Middle frontal gyrus (tissue), 1 donor: ENCODE results near the gene URI1.
"Not testable (repeated sequence)": the region's sequence is repeated elsewhere in the genome, so short reads cannot be mapped to it uniquely, and the experiment has no call there.

Experiments used
- DNase-seq: peaks from one replicate; pipeline ENCODE4 v3.0.0-alpha.2; 2015; ENCODE audit warnings: low spot score; ENCODE audit errors: extremely low spot score

The URI1 gene

GRCh38 chr19:30023330-30023729, 81.3 kb downstream of the URI1 start:
- DNase-seq, result no peak

DNA sequence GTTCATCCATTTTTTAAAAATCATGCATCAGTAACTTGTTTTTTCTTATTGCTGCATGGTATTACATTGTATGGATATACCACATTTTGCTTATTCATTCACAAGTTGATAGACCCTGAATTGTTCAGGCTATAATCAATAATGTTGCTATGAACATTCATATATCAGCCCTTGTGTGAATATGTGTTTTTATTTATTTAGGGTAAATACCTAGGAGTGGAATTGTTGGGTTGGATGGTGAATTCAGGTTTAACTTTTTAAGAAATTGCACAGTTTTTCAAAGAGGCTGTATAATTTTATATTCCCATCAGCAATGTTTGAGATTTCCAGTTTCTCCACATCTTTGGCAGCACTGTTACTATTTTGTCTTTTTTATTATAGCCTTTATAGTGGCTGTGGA, 82.1 kb downstream of the URI1 start:
- DNase-seq, result no peak

- no peak for DNase-seq
Observed at GRCh38 chr19:30026933-30027332, 84.9 kb downstream of the URI1 start.

- no peak for DNase-seq
Observed at GRCh38 chr19:30028118-30028991, 86.3 kb downstream of the URI1 start.

DNA sequence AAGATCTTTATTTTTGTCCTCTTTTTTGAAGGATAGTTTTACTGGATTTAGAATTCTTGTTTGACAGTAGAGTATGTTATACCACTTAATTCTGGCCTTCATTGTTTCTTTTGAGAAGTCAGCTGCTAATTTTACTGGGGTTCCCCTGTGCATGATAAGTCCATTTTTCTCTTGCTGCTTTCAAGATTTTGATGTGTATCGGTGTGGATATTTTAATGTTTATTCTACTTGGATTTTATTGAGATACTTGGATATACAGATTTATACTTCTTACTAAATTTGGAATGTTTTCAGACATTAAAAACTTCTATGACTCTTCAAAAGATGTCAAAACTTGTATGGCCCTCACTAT, 86.9 kb downstream of the URI1 start:
- no peak for DNase-seq

GRCh38 chr19:30029721-30030510, 87.9 kb downstream of the URI1 start:
- no peak for DNase-seq

DNA sequence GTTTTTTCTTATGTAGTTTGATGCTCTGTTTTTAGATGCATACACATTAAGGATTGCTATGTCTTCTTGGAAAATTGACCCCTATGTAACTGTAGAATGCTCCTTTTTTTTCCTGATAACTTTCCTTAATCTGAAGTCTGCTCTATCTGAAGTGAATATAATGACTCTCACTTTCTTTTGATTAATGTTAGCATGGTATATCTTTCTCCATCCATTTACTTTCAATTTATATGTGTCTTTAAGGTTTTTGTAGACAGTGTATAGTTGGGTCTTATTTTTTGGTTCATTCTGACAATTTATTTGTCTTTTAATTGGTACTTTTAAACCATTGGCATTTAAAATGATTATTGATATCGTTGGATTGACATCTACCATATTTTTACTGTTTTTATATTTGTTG, 92.3 kb downstream of the URI1 start:
- no peak for DNase-seq

- no peak for DNase-seq
Observed at GRCh38 chr19:30036154-30037129, 94.4 kb downstream of the URI1 start.

GRCh38 chr19:30037835-30038234, 95.8 kb downstream of the URI1 start:
- DNase-seq, result no peak

GRCh38 chr19:30041931-30042330, 99.9 kb downstream of the URI1 start:
- not testable (repeated sequence) for DNase-seq

DNA sequence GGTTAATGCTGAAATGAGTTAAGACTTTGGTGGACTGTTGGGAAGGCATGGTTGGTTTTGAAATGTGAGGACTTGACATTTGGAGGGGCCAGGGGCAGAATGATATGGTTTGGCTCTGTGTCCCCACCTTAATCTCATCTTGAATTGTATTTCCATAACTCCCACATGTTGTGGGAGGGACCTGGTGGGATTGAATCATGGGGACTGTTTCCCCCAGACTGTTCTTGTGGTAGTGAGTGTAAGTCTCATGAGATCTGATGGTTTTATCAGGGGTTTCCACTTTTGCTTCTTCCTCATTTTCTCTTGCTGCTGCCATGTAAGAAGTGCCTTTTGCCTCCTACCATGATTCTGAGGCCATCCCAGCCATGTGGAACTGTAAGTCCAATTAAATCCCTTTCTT, 101.0 kb downstream of the URI1 start:
- DNase-seq, result not testable (repeated sequence)

GRCh38 chr19:30044273-30045248, 102.5 kb downstream of the URI1 start:
- DNase-seq, result no peak

GRCh38 chr19:30046522-30046921, 104.5 kb downstream of the URI1 start:
- DNase-seq, result no peak

- DNase-seq, result no peak
Observed at GRCh38 chr19:30047432-30047831, 105.4 kb downstream of the URI1 start.

DNA sequence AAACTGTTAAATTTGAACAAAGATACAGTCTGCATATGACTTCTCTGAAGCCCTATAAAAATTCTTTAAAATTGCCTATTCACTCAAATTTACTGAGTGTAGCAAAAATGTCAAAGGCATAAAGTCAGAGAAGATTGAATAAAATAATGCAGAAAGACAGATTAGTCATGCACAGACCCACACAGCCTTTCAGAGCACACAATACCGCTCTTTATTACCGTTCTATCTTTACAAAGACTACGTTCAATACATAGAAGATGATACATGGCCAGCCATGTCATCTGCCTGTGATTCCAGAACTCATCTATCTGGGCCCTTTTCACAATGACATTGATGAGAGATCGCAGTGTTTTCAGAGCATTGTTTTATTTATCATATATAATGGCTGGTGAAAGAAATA, 107.2 kb downstream of the URI1 start:
- no peak for DNase-seq

DNA sequence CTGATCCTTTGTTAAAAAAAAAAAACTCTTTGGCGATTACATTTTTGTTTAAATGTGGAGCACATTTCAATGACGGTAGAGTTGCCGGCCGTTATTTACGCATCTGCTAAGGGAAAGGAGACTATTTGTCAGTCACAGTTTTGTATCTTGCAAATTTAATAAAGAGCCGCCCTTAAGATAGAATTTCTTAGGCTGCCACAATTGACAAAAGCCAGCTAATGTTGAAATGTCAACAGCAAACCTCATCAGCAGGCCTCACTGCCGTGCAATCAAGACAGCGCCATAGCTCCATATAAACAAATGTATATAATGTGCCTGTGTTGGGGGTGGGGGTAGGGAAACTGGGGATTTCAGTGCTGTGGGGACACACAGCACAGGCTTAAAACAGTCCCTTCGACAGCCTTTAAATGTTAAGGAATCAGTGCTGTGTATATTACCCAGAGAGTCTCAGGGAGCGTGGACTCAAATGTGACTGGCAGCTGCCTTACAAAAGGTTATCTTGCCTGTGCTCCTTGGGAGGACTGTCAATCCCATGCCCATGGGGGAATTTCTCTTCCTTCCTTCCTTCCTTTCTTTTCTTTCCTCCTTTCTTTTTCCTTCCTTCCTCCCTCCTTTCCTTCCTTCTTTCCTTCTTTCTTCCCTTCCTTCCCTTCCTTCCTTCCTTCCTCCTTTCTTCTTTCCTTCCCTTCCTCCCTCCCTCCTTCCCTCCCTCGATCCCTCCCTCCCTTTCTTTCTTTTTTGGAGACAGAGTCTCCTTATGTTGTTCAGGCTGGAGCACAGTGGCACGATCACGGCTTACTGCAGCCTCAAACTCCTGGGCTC, 108.0 kb downstream of the URI1 start:
- no peak for DNase-seq

GRCh38 chr19:30052122-30053075, 110.4 kb downstream of the URI1 start:
- no peak for DNase-seq

DNA sequence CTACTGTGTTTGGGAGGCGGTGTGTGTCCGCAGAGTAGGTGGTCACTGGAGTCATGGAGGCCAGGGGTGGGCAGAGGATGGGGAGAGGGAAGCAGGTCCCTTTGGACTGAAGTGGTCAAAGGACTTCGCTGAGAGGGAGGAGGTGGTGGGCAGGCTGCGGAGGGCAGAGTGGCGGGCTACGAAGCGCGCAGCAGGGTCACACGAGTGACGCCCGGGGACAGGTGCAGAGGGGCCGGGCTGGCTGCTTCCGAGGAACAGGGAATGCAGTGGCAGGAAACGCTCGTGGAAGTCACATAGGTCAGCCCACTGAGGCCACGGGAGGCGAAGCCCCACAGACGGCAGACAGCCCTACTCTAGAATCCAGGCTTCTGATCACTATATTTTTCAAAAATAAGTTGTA, 111.5 kb downstream of the URI1 start:
- no peak for DNase-seq
